GM23338 (cell line): Measurements from ENCODE around the gene COA7. TPM values are rescaled to one million over a fixed set of nuclear protein-coding genes. Genes with fewer than 3 reads are reported as not detected.

Source experiments
- ATAC-seq: fragments of 200-7000 bp; cut with Tn5 transposase; 3 replicates; pipeline ENCODE4 v1.9.1; 2020
- DNase-seq: peaks from one replicate; pipeline ENCODE4 v3.0.0-alpha.2; 2015; ENCODE audit warnings: low spot score
- H2AFZ ChIP-seq: fragments of 200-600 bp; sonication (generic); 2 replicates; pipeline ENCODE4 v1.8.0; 2016; ENCODE audit warnings: antibody characterized with exemption, mild to moderate bottlenecking, moderate library complexity
- H3F3A ChIP-seq: fragments of 200-600 bp; sonication (generic); replicated peaks from 2 replicates; pipeline ENCODE4 v1.8.0; 2017; ENCODE audit warnings: antibody characterized with exemption, mixed run types, low read depth
- H3K27ac ChIP-seq: fragments of 200-600 bp; sonication (generic); 2 replicates; pipeline ENCODE4 v1.6.1; 2016; ENCODE audit warnings: low read depth
- H3K27me3 ChIP-seq: fragments of 200-600 bp; sonication (generic); 2 replicates; pipeline ENCODE4 v1.8.0; 2016; ENCODE audit warnings: mild to moderate bottlenecking, mixed run types, moderate library complexity; ENCODE audit not compliant: insufficient read depth
- H3K36me3 ChIP-seq: fragments of 200-600 bp; sonication (generic); 2 replicates; pipeline ENCODE4 v1.8.0; 2016; ENCODE audit warnings: mild to moderate bottlenecking; ENCODE audit not compliant: insufficient read depth
- H3K4me1 ChIP-seq: fragments of 200-600 bp; sonication (generic); 2 replicates; pipeline ENCODE4 v1.8.0; 2016; ENCODE audit warnings: mild to moderate bottlenecking, moderate library complexity; ENCODE audit not compliant: insufficient read depth
- H3K4me2 ChIP-seq: fragments of 200-600 bp; sonication (generic); 2 replicates; pipeline ENCODE4 v1.7.1; 2017; ENCODE audit warnings: mixed run types
- H3K4me3 ChIP-seq: fragments of 200-600 bp; sonication (generic); 2 replicates; pipeline ENCODE4 v1.6.1; 2016; ENCODE audit warnings: mixed run types
- H3K79me2 ChIP-seq: fragments of 200-600 bp; sonication (generic); replicated peaks from 2 replicates; pipeline ENCODE4 v1.8.0; 2017; ENCODE audit warnings: mild to moderate bottlenecking; ENCODE audit not compliant: insufficient read depth
- H3K9me2 ChIP-seq: fragments of 200-600 bp; sonication (generic); 2 replicates; pipeline ENCODE4 v1.8.0; 2017; ENCODE audit not compliant: insufficient read depth
- H4K20me1 ChIP-seq: fragments of 200-600 bp; sonication (generic); replicated peaks from 2 replicates; pipeline ENCODE4 v1.8.0; 2017; ENCODE audit warnings: mild to moderate bottlenecking; ENCODE audit not compliant: insufficient read depth
- H3K27ac Mint-ChIP-seq: 2 replicates; pipeline ENCODE4 v1.8.0; 2020; ENCODE audit warnings: inconsistent platforms, mild to moderate bottlenecking, moderate library complexity, mixed read lengths
- H3K27me3 Mint-ChIP-seq: 3 replicates; pipeline ENCODE4 v1.8.0; 2022; ENCODE audit warnings: low read depth, mild to moderate bottlenecking, moderate library complexity, mixed read lengths, inconsistent platforms; ENCODE audit not compliant: insufficient read depth, poor library complexity
- H3K36me3 Mint-ChIP-seq: 3 replicates; pipeline ENCODE4 v1.8.0; 2021; ENCODE audit warnings: low read depth, mild to moderate bottlenecking, inconsistent platforms, moderate library complexity, mixed read lengths
- H3K4me1 Mint-ChIP-seq: 3 replicates; pipeline ENCODE4 v1.8.0; 2020; ENCODE audit warnings: mild to moderate bottlenecking, inconsistent platforms, mixed read lengths
- H3K4me3 Mint-ChIP-seq: 3 replicates; pipeline ENCODE4 v1.8.0; 2021; ENCODE audit warnings: moderate library complexity, mild to moderate bottlenecking, inconsistent platforms, mixed read lengths
- H3K9me3 Mint-ChIP-seq: 3 replicates; pipeline ENCODE4 v1.8.0; 2020; ENCODE audit warnings: moderate library complexity, mild to moderate bottlenecking, inconsistent platforms, mixed read lengths
- CREB1 ChIP-seq: fragments of 250-450 bp; sonication (Bioruptor Pico); IDR thresholded peaks from 2 replicates; pipeline ENCODE4 v1.5.0; 2020; ENCODE audit warnings: low read depth, mild to moderate bottlenecking, moderate library complexity
- CTCF ChIP-seq, 2 experiments: fragments of 200-600 bp in 1 of 2; sonication (generic) in 1 of 2; conservative IDR thresholded peaks; 2 replicates each; pipeline versions ENCODE4 v1.5.1 to v1.6.1; 2016 to 2017; ENCODE audit warnings: antibody characterized with exemption in 2 of 2, low read depth in 2 of 2, mild to moderate bottlenecking in 2 of 2, moderate library complexity in 1 of 2
- ETS1 ChIP-seq: IDR thresholded peaks from 2 replicates; pipeline ENCODE4 v1.6.1; 2016; ENCODE audit warnings: antibody characterized with exemption
- EZH2 ChIP-seq: fragments of 200-600 bp; sonication (generic); IDR thresholded peaks from one replicate; pipeline ENCODE4 v1.8.0; 2017; ENCODE audit warnings: antibody characterized with exemption, mild to moderate bottlenecking, low read depth; ENCODE audit not compliant: unreplicated experiment
- EZH2phosphoT487 ChIP-seq: fragments of 200-600 bp; sonication (generic); IDR thresholded peaks from one replicate; pipeline ENCODE4 v1.8.1; 2018; ENCODE audit warnings: antibody characterized with exemption; ENCODE audit not compliant: unreplicated experiment
- JUNB ChIP-seq: IDR thresholded peaks from one replicate; pipeline ENCODE4 v1.6.1; 2016; ENCODE audit warnings: antibody characterized with exemption; ENCODE audit not compliant: unreplicated experiment
- NANOG ChIP-seq: IDR thresholded peaks from 2 replicates; pipeline ENCODE4 v1.6.1; 2016; ENCODE audit warnings: antibody characterized with exemption, borderline replicate concordance
- POLR2AphosphoS5 ChIP-seq: IDR thresholded peaks from 2 replicates; pipeline ENCODE4 v1.6.1; 2016; ENCODE audit warnings: antibody characterized with exemption, low read depth
- REST ChIP-seq: IDR thresholded peaks from one replicate; pipeline ENCODE4 v1.6.1; 2018; ENCODE audit warnings: antibody characterized with exemption; ENCODE audit not compliant: unreplicated experiment
- STAT1 ChIP-seq: IDR thresholded peaks from one replicate; pipeline ENCODE4 v1.6.1; 2016; ENCODE audit warnings: antibody characterized with exemption; ENCODE audit not compliant: unreplicated experiment
- ZNF114 ChIP-seq: fragments of 250-450 bp; sonication (Bioruptor Pico); IDR thresholded peaks from 2 replicates; pipeline ENCODE4 v1.5.0; 2020; ENCODE audit warnings: mild to moderate bottlenecking, moderate library complexity
- ZNF331 ChIP-seq: fragments of 250-450 bp; sonication (Bioruptor Pico); IDR thresholded peaks from 2 replicates; pipeline ENCODE4 v1.5.0; 2020; ENCODE audit warnings: low read depth, mild to moderate bottlenecking, moderate library complexity
- ZNF462 ChIP-seq: fragments of 250-450 bp; sonication (Bioruptor Pico); IDR thresholded peaks from 2 replicates; pipeline ENCODE4 v1.5.0; 2020; ENCODE audit warnings: mild to moderate bottlenecking, moderate library complexity
- polyA plus RNA-seq: library from polyadenylated mRNA; unstranded; fragments of >200 nt; fragmentation: Nextera tagmentation; extraction: Ambion mirVana; gene quantifications from 2 replicates; pipeline ENCODE4 v1.2.1, GENCODE V29; 2016
- total RNA-seq: library from RNA; depleted of rRNA; stranded (reverse); fragments of >200 nt; shearing (Covaris generic); gene quantifications from 2 replicates; pipeline ENCODE4 v1.2.3, GENCODE V29; 2014

COA7 gene
- total and polyA plus RNA-seq, 2 experiments from 2014 or later: 19.7 to 27.5 TPM

- H3K36me3 ChIP-seq: no peaks in the 10 kb centered on the region
- Mint-ChIP-seq H3K4me1 (peaks cover 21% of the 10 kb centered on the region), H3K4me3 (no peak overlapping the region), H3K27me3 (peaks cover 8% of the 10 kb centered on the region), H3K27ac (no peak overlapping the region), H3K9me3 (no peaks in the 10 kb centered on the region), H3K36me3 (no peaks in the 10 kb centered on the region)
- no peaks in the 10 kb centered on the region for H3F3A ChIP-seq
- no peak overlapping the region for H3K4me2 ChIP-seq
- peaks cover 6% of the 10 kb centered on the region for H3K4me1 ChIP-seq
- H3K27ac ChIP-seq: no peak overlapping the region
- H3K27me3 ChIP-seq: no peaks in the 10 kb centered on the region
- H4K20me1 ChIP-seq: no peaks in the 10 kb centered on the region
- no peaks in the 10 kb centered on the region for H3K79me2 ChIP-seq
- TF ChIP-seq EZH2 (no peak), JUNB (no peak), POLR2AphosphoS5 (no peak), ZNF462 (no peak), NANOG (no peak), ZNF331 (CRISPR knock-in tag) (no peak), ZNF114 (CRISPR knock-in tag) (no peak), STAT1 (no peak), ETS1 (no peak), REST (no peak), CREB1 (CRISPR knock-in tag) (no peak), CTCF (conservative IDR thresholded peaks at IDR 0.05; ENCODE audit: low read depth in 2 of 2) (no peak), EZH2phosphoT487 (no peak)
- ATAC-seq (no peak), DNase-seq (no peak)
- no peak overlapping the region for H2AFZ ChIP-seq
- no peak overlapping the region for H3K4me3 ChIP-seq
- H3K9me2 ChIP-seq: no peaks in the 10 kb centered on the region
These were observed 30.2 kb downstream of the COA7 start for GRCh38 chr1:52667984-52668383.
